ENCODE data around the gene CHKA. TPM values are rescaled to one million over a fixed set of nuclear protein-coding genes. Genes with fewer than 3 reads are reported as not detected.

The CHKA gene
- total RNA-seq, 4 donors from 2014 or later = 1.1 to 13.0 (median 4.2) TPM

GRCh38 chr11:68159161-68159560 lies 38.0 kb upstream of the CHKA start:
- H3K27ac ChIP-seq = no peak overlapping the region
- H3K36me3 ChIP-seq = peaks cover 8 to 68% (median 10%) of the 10 kb centered on the region in 3 donors
- H3K27me3 ChIP-seq = no peaks in the 10 kb centered on the region
- TF ChIP-seq CTCF (IDR thresholded peaks at IDR 0.05) (no peak), POLR2A (IDR thresholded peaks at IDR 0.05) (no peak)
- intact Hi-C loops (cut with DNase I) = no loop called here
- no peak for DNase-seq
- no peaks in the 10 kb centered on the region for H3K9me3 ChIP-seq
- H3K4me3 ChIP-seq = no peak overlapping the region
- peaks cover 0 to 2% (median 0%) of the 10 kb centered on the region in 3 donors for H3K4me1 ChIP-seq
- WGBS, 2 donors = 88 to 90% methylated on average over 9 of the region's 9 CpGs

- no peaks in the 10 kb centered on the region for H3K4me1 ChIP-seq
- intact Hi-C loops (cut with DNase I) = no loop called here
- no peak overlapping the region for H3K4me3 ChIP-seq
- no peak for DNase-seq
- H3K27ac ChIP-seq = no peak overlapping the region
- H3K27me3 ChIP-seq = no peaks in the 10 kb centered on the region
- TF ChIP-seq POLR2A (IDR thresholded peaks at IDR 0.05) (no peak), CTCF (IDR thresholded peaks at IDR 0.05) (no peak)
- H3K36me3 ChIP-seq = peaks cover 8 to 62% (median 10%) of the 10 kb centered on the region in 3 donors
- H3K9me3 ChIP-seq = no peaks in the 10 kb centered on the region
- WGBS, 2 donors = 95% methylated on average over 14 of the region's 14 CpGs
Observed at GRCh38 chr11:68158580-68158979, 37.4 kb upstream of the CHKA start.

- H3K4me1 ChIP-seq = peaks cover 0 to 8% (median 4%) of the 10 kb centered on the region in 3 donors
- no peaks in the 10 kb centered on the region for H3K9me3 ChIP-seq
- 75 to 92% methylated on average over 6 to 7 of the region's 8 CpGs for WGBS, 2 donors
- H3K27me3 ChIP-seq = no peaks in the 10 kb centered on the region
- TF ChIP-seq POLR2A (IDR thresholded peaks at IDR 0.05) (no peak), CTCF (IDR thresholded peaks at IDR 0.05) (no peak)
- intact Hi-C loops (cut with DNase I) = no loop called here
- H3K4me3 ChIP-seq = no peak overlapping the region
- no peak overlapping the region for H3K27ac ChIP-seq
- peaks cover 4 to 23% (median 9%) of the 10 kb centered on the region in 3 donors for H3K36me3 ChIP-seq
- DNase-seq = no peak
Observed at GRCh38 chr11:68153742-68154141, 32.6 kb upstream of the CHKA start.

- H3K27ac ChIP-seq = peak overlapping the region in 1 of 4 donors; percentile 52
- 27 to 37% methylated on average over 7 of the region's 7 CpGs for WGBS, 2 donors
- TF ChIP-seq POLR2A (IDR thresholded peaks at IDR 0.05) (no peak), CTCF (IDR thresholded peaks at IDR 0.05) (no peak)
- H3K4me3 ChIP-seq = no peak overlapping the region
- H3K27me3 ChIP-seq = no peaks in the 10 kb centered on the region
- no peaks in the 10 kb centered on the region for H3K9me3 ChIP-seq
- intact Hi-C loops (cut with DNase I) = no loop called here
- DNase-seq = no peak
- peaks cover 0 to 34% (median 22%) of the 10 kb centered on the region in 3 donors for H3K4me1 ChIP-seq
- H3K36me3 ChIP-seq = no peaks in the 10 kb centered on the region
Observed at GRCh38 chr11:68150037-68150436, 28.8 kb upstream of the CHKA start.

GRCh38 chr11:68149417-68149816 lies 28.2 kb upstream of the CHKA start:
- Histone ChIP-seq H3K4me1 (peaks cover 0 to 34% (median 22%) of the 10 kb centered on the region in 3 donors), H3K27me3 (no peaks in the 10 kb centered on the region), H3K4me3 (no peak overlapping the region), H3K27ac (peak overlapping the region in 1 of 4 donors; percentile 52), H3K36me3 (no peaks in the 10 kb centered on the region), H3K9me3 (no peaks in the 10 kb centered on the region)
- no peak for DNase-seq
- TF ChIP-seq POLR2A (IDR thresholded peaks at IDR 0.05) (no peak), CTCF (IDR thresholded peaks at IDR 0.05) (no peak)
- WGBS, 2 donors = 76 to 79% methylated on average over 5 to 6 of the region's 6 CpGs
- intact Hi-C loops (cut with DNase I) = no loop called here
